Colonic mucosa (tissue), 4 donors: ENCODE results near the gene CCDC192. TPM values are rescaled to one million over a fixed set of nuclear protein-coding genes. Genes with fewer than 3 reads are reported as not detected.

ENCODE experiments used
- DNase-seq: peaks from one replicate; pipeline ENCODE4 v3.0.0-alpha.2; 2020
- H3K27ac ChIP-seq: fragments of 200-600 bp; one replicate; pipeline ENCODE4 v1.8.0; 2021
- H3K27me3 ChIP-seq: fragments of 200-600 bp; one replicate; pipeline ENCODE4 v1.8.0; 2021
- H3K36me3 ChIP-seq: fragments of 200-600 bp; one replicate; pipeline ENCODE4 v1.8.0; 2021
- H3K4me1 ChIP-seq: fragments of 200-600 bp; one replicate; pipeline ENCODE4 v1.8.0; 2021; ENCODE audit warnings: mild to moderate bottlenecking
- H3K4me3 ChIP-seq: fragments of 200-600 bp; one replicate; pipeline ENCODE4 v1.8.0; 2021
- H3K9ac ChIP-seq, 2 donors: one replicate each; pipeline ENCODE4 v1.7.0; 2013; ENCODE audit warnings: control low read depth in 2 of 2, low read depth in 2 of 2, low read length in 2 of 2
- H3K9me3 ChIP-seq: fragments of 200-600 bp; one replicate; pipeline ENCODE4 v1.8.0; 2021
- CTCF ChIP-seq: fragments of 200-600 bp; IDR thresholded peaks from one replicate; pipeline ENCODE4 v1.8.0; 2022; ENCODE audit warnings: antibody characterized with exemption, mild to moderate bottlenecking
- intact Hi-C: fragments of 100-400 bp; cut with DNase I; formaldehyde crosslinking; loops from one replicate; pipeline ENCODE4 v1.14.1; 2022
- total RNA-seq, 2 donors: library from RNA; stranded (reverse); fragmentation: NEBNext Ultra II Directional in 1 of 2; extraction: Animal tissue kit (Norgen Biotek cat#: 25700) in 1 of 2; gene quantifications; one replicate each; pipeline ENCODE4 v1.2.1, GENCODE V29; 2021
- donor health status: healthy.
- donor health status: DM: no; HTN: no; CAD: no.
- donor health status: DM: no; HTN: no; CAD: no.

CCDC192 gene
- total RNA-seq, 2 donors from 2014 or later: not detected

DNA sequence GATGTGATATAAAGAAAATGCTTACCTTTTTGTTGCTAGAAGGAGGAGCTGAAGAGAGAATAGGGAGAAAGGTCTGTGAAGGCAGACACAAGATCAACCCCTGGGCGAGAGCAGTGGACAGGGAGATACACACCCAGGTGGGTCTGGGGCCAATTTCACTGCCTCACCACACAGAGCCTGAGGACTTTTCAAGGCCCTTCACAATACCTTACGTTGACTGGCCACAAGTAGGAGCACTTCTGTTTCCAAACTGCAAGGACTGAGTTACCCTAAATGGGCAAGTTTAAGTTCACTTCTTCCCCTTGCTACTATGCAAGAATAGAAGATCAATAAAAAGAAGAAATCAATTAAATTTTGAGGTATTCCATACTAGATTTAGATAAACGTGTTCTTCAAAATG is 205.9 kb downstream of the CCDC192 start:
- Histone ChIP-seq H3K9ac (no peak overlapping the region), H3K27me3 (no peaks in the 10 kb centered on the region), H3K27ac (no peak overlapping the region), H3K9me3 (no peaks in the 10 kb centered on the region), H3K36me3 (no peaks in the 10 kb centered on the region), H3K4me1 (no peaks in the 10 kb centered on the region), H3K4me3 (no peak overlapping the region)
- intact Hi-C loops: no loop called here
- TF ChIP-seq CTCF: peak; percentile 28
- peak; percentile 57 for DNase-seq

GRCh38 chr5:127909821-127910220 is 206.6 kb downstream of the CCDC192 start:
- no peaks in the 10 kb centered on the region for H3K27me3 ChIP-seq
- intact Hi-C loops: no loop called here
- no peaks in the 10 kb centered on the region for H3K9me3 ChIP-seq
- H3K4me1 ChIP-seq: no peaks in the 10 kb centered on the region
- no peak overlapping the region for H3K27ac ChIP-seq
- no peaks in the 10 kb centered on the region for H3K36me3 ChIP-seq
- TF ChIP-seq CTCF: no peak
- no peak overlapping the region for H3K4me3 ChIP-seq
- H3K9ac ChIP-seq: no peak overlapping the region
- DNase-seq: no peak

DNA sequence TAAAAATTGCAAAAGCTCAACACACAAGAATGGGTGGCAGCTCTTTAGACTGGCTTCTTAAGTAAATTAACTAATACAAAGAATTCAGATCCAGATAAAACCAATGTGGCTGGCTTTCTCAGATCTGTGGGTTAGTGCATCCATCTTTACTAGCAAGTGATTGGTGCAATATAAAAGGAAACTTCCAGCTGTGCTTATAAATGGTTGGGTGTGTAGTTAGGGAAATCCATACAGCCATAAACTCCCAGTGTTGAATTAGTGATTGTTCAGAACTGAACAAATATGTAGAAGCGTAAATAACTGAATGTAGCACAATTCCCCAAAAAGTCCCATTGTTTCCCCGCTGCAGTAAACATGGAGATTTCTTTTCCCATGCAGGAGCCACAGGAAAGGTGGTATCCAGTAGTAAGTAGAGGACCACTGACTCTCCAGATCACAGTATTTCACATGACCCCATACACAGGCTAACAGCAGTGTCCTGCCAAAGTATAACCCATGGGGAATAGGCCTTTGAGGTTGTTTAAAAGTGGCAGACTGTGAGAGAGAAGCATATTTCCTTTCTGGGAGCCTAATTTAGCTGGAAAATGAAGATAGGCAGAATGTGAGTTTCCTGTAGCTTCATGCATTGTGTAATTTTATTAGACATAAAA is 207.2 kb downstream of the CCDC192 start:
- DNase-seq: no peak
- intact Hi-C loops: no loop called here
- Histone ChIP-seq H3K4me3 (no peak overlapping the region), H3K36me3 (no peaks in the 10 kb centered on the region), H3K9me3 (no peaks in the 10 kb centered on the region), H3K4me1 (no peaks in the 10 kb centered on the region), H3K9ac (no peak overlapping the region), H3K27ac (no peak overlapping the region), H3K27me3 (no peaks in the 10 kb centered on the region)
- no peak for TF ChIP-seq CTCF

GRCh38 chr5:127911619-127912018 is 208.4 kb downstream of the CCDC192 start:
- intact Hi-C loops: no loop called here
- DNase-seq: no peak

DNA sequence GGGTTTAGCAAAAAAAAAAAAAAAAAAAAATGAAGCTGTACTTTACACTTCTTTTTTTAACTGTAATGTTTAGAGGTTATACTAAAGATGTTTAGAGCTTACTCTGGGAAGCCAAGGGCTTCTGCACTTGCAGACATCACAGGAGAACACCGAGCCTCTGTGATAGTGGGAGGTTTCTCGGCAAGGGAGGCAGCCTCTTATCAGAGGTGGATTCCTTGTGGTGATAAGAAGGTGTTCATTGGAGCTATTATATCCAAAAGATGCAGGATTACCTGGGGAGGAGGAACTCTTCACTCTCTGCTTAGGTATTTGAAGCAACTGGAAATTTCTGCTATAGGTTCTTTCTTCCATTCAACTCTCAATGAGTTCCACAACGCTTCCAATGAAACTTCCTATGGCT is 209.2 kb downstream of the CCDC192 start:
- H3K27ac ChIP-seq: no peak overlapping the region
- H3K4me3 ChIP-seq: no peak overlapping the region
- H3K27me3 ChIP-seq: no peaks in the 10 kb centered on the region
- H3K9ac ChIP-seq: peak overlapping the region in 1 of 2 donors; percentile 10
- no peak for DNase-seq
- no peak for TF ChIP-seq CTCF
- no peaks in the 10 kb centered on the region for H3K36me3 ChIP-seq
- H3K4me1 ChIP-seq: peaks cover 4% of the 10 kb centered on the region
- H3K9me3 ChIP-seq: no peaks in the 10 kb centered on the region
- intact Hi-C loops: no loop called here

More at GRCh38 chr5:127911619-127912018, 208.4 kb downstream of the CCDC192 start:
- no peaks in the 10 kb centered on the region for H3K9me3 ChIP-seq
- no peak overlapping the region for H3K27ac ChIP-seq
- H3K4me3 ChIP-seq: no peak overlapping the region
- peaks cover 1% of the 10 kb centered on the region for H3K4me1 ChIP-seq
- TF ChIP-seq CTCF: no peak
- no peaks in the 10 kb centered on the region for H3K27me3 ChIP-seq
- H3K9ac ChIP-seq: no peak overlapping the region
- H3K36me3 ChIP-seq: no peaks in the 10 kb centered on the region
